Keratinocyte (primary cell): ENCODE data around the gene EME2. TPM values are rescaled to one million over a fixed set of nuclear protein-coding genes. Genes with fewer than 3 reads are reported as not detected.
"Not testable (repeated sequence)": the region's sequence is repeated elsewhere in the genome, so short reads cannot be mapped to it uniquely, and the experiment has no call there.

Source experiments
- DNase-seq: peaks from one replicate; pipeline ENCODE4 v3.0.0-alpha.2; 2011; ENCODE audit warnings: low read depth, missing footprints, low spot score
- FAIRE-seq: peaks from 2 replicates; lab custom pipeline; 2011; peaks lifted over from hg19 to GRCh38; lab: Jason Lieb, UNC
- H2AFZ ChIP-seq: 2 replicates; pipeline ENCODE4 v1.6.0; 2012; ENCODE audit warnings: low read length, control low read depth, inconsistent platforms; ENCODE audit not compliant: control insufficient read depth
- H3K27ac ChIP-seq: 2 replicates; pipeline ENCODE4 v1.5.1; 2011; ENCODE audit warnings: low read length; ENCODE audit not compliant: control insufficient read depth, insufficient read depth
- H3K27me3 ChIP-seq: 3 replicates; pipeline ENCODE4 v1.6.0; 2011; ENCODE audit warnings: low read length; ENCODE audit not compliant: control insufficient read depth, insufficient read depth; ENCODE audit errors: extremely low read depth
- H3K36me3 ChIP-seq, 2 experiments: 2 replicates in 1 of 2; 3 replicates in 1 of 2; pipeline ENCODE4 v1.5.1; 2011; ENCODE audit warnings: low read length in 2 of 2, mild to moderate bottlenecking in 1 of 2; ENCODE audit not compliant: control insufficient read depth in 2 of 2, insufficient read depth in 2 of 2; ENCODE audit errors: extremely low read depth in 1 of 2
- H3K4me1 ChIP-seq: 3 replicates; pipeline ENCODE4 v1.5.1; 2011; ENCODE audit warnings: low read length; ENCODE audit not compliant: control insufficient read depth, insufficient read depth; ENCODE audit errors: extremely low read depth
- H3K4me2 ChIP-seq: 3 replicates; pipeline ENCODE4 v1.6.0; 2011; ENCODE audit warnings: low read depth, low read length; ENCODE audit not compliant: control insufficient read depth, insufficient read depth; ENCODE audit errors: extremely low read depth
- H3K4me3 ChIP-seq, 3 experiments: fragments of 200-600 bp in 1 of 3; sonication (generic) in 1 of 3; 2 replicates in 2 of 3; 3 replicates in 1 of 3; pipeline ENCODE4 v1.5.1; 2011 to 2016; ENCODE audit warnings: low read length in 3 of 3, mild to moderate bottlenecking in 3 of 3, control low read depth in 2 of 3, inconsistent platforms in 1 of 3, low read depth in 1 of 3, mixed read lengths in 1 of 3, mixed run types in 1 of 3, moderate library complexity in 1 of 3; ENCODE audit not compliant: control insufficient read depth in 2 of 3, insufficient read depth in 2 of 3; ENCODE audit errors: extremely low read depth in 1 of 3
- H3K79me2 ChIP-seq: 2 replicates; pipeline ENCODE4 v1.6.0; 2012; ENCODE audit warnings: low read length; ENCODE audit not compliant: control insufficient read depth, insufficient read depth
- H3K9ac ChIP-seq: 3 replicates; pipeline ENCODE4 v1.6.0; 2011; ENCODE audit warnings: low read length; ENCODE audit not compliant: control insufficient read depth, insufficient read depth; ENCODE audit errors: extremely low read depth
- H3K9me1 ChIP-seq: 3 replicates; pipeline ENCODE4 v1.6.0; 2011; ENCODE audit warnings: low read length; ENCODE audit not compliant: control insufficient read depth, insufficient read depth; ENCODE audit errors: extremely low read depth
- H3K9me3 ChIP-seq: 2 replicates; pipeline ENCODE4 v1.5.1; 2012; ENCODE audit warnings: low read depth, low read length; ENCODE audit not compliant: control insufficient read depth
- H4K20me1 ChIP-seq: 3 replicates; pipeline ENCODE4 v1.6.0; 2011; ENCODE audit warnings: low read length; ENCODE audit not compliant: control insufficient read depth, insufficient read depth; ENCODE audit errors: extremely low read depth
- EZH2 ChIP-seq: IDR thresholded peaks from one replicate; pipeline ENCODE4 v1.6.1; 2012; ENCODE audit warnings: inconsistent platforms, mild to moderate bottlenecking, low read length, moderate library complexity
- dilution Hi-C: fragments of 300-500 bp; cut with MboI; formaldehyde crosslinking; loops from one replicate; pipeline ENCODE4 v1.7.0; 2020; ENCODE audit warnings: low sequenced_read_pairs; ENCODE audit not compliant: extremely low pct_ligation_motif_present
- polyA plus RNA-seq, 5 experiments: library from polyadenylated mRNA; depleted of rRNA in 3 of 5; stranded (reverse) in 3 of 5; stranded (forward) in 1 of 5; unstranded in 1 of 5; fragments of >200 nt; gene quantifications; 1 replicate in 1 of 5; 2 replicates in 3 of 5; 3 replicates in 1 of 5; pipeline versions ENCODE4 v1.2.1 to v1.2.3, GENCODE V29; 2011 to 2012; ENCODE audit warnings: missing spikeins in 2 of 5, low read depth in 1 of 5, low replicate concordance in 1 of 5
- TF ChIP-seq, protein P1 (sequence below), 3 experiments: IDR thresholded peaks in 1 of 3; conservative IDR thresholded peaks in 1 of 3; optimal IDR thresholded peaks in 1 of 3; 2 replicates in 2 of 3; 3 replicates in 1 of 3; pipeline versions ENCODE3 to v1.5.1; 2011; ENCODE audit warnings: low read length in 3 of 3, mild to moderate bottlenecking in 3 of 3, moderate library complexity in 2 of 3, control low read depth in 1 of 3, inconsistent platforms in 1 of 3; ENCODE audit not compliant: insufficient read depth in 2 of 3; ENCODE audit errors: extremely low read depth in 1 of 3

Gene EME2
- polyA plus RNA-seq, 1 donor (not counting 4 experiments of a cell fraction or from before 2014, with no cell fraction given), result 6.3 TPM

GRCh38 chr16:1731603-1732002, 41.0 kb upstream of the EME2 start:
- FAIRE-seq, result no peak
- no peak overlapping the region for H3K4me3 ChIP-seq
- H3K9me3 ChIP-seq, result peaks cover 13% of the 10 kb centered on the region
- no peak for DNase-seq
- no peak overlapping the region for H2AFZ ChIP-seq
- H3K27me3 ChIP-seq, result no peaks in the 10 kb centered on the region
- no peak overlapping the region for H3K4me2 ChIP-seq
- TF ChIP-seq EZH2, result no peak
- TF ChIP-seq, protein P1, sequence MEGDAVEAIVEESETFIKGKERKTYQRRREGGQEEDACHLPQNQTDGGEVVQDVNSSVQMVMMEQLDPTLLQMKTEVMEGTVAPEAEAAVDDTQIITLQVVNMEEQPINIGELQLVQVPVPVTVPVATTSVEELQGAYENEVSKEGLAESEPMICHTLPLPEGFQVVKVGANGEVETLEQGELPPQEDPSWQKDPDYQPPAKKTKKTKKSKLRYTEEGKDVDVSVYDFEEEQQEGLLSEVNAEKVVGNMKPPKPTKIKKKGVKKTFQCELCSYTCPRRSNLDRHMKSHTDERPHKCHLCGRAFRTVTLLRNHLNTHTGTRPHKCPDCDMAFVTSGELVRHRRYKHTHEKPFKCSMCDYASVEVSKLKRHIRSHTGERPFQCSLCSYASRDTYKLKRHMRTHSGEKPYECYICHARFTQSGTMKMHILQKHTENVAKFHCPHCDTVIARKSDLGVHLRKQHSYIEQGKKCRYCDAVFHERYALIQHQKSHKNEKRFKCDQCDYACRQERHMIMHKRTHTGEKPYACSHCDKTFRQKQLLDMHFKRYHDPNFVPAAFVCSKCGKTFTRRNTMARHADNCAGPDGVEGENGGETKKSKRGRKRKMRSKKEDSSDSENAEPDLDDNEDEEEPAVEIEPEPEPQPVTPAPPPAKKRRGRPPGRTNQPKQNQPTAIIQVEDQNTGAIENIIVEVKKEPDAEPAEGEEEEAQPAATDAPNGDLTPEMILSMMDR (optimal IDR thresholded peaks at IDR 0.05 in 1 of 3, IDR thresholded peaks at IDR 0.05 in 1 of 3, conservative IDR thresholded peaks at IDR 0.05 in 1 of 3; ENCODE audit: extremely low read depth in 1 of 3, insufficient read depth in 2 of 3, low read length in 3 of 3), result no peak
- dilution Hi-C loops, result no loop called here
- H3K27ac ChIP-seq, result no peak overlapping the region
- no peaks in the 10 kb centered on the region for H3K9me1 ChIP-seq
- H3K4me1 ChIP-seq, result no peaks in the 10 kb centered on the region
- peaks cover 19% of the 10 kb centered on the region for H3K79me2 ChIP-seq
- H3K36me3 ChIP-seq, result peaks cover 9 to 15% of the 10 kb centered on the region in 2 experiments
- peaks cover 2% of the 10 kb centered on the region for H4K20me1 ChIP-seq
- H3K9ac ChIP-seq, result no peak overlapping the region

GRCh38 chr16:1732071-1732470, 40.5 kb upstream of the EME2 start:
- FAIRE-seq (no peak), DNase-seq (no peak)
- Histone ChIP-seq H3K4me1 (no peaks in the 10 kb centered on the region), H2AFZ (no peak overlapping the region), H3K9me1 (no peaks in the 10 kb centered on the region), H3K4me3 (no peak overlapping the region), H3K36me3 (peaks cover 9 to 11% of the 10 kb centered on the region in 2 experiments), H3K27me3 (no peaks in the 10 kb centered on the region), H3K9me3 (peaks cover 18% of the 10 kb centered on the region), H3K79me2 (peaks cover 16% of the 10 kb centered on the region), H3K9ac (no peak overlapping the region), H3K4me2 (no peak overlapping the region), H4K20me1 (peaks cover 2% of the 10 kb centered on the region), H3K27ac (no peak overlapping the region)
- dilution Hi-C loops, result no loop called here
- no peak for TF ChIP-seq EZH2
- TF ChIP-seq, protein P1 (optimal IDR thresholded peaks at IDR 0.05 in 1 of 3, IDR thresholded peaks at IDR 0.05 in 1 of 3, conservative IDR thresholded peaks at IDR 0.05 in 1 of 3; ENCODE audit: extremely low read depth in 1 of 3, insufficient read depth in 2 of 3, low read length in 3 of 3), result no peak

DNA sequence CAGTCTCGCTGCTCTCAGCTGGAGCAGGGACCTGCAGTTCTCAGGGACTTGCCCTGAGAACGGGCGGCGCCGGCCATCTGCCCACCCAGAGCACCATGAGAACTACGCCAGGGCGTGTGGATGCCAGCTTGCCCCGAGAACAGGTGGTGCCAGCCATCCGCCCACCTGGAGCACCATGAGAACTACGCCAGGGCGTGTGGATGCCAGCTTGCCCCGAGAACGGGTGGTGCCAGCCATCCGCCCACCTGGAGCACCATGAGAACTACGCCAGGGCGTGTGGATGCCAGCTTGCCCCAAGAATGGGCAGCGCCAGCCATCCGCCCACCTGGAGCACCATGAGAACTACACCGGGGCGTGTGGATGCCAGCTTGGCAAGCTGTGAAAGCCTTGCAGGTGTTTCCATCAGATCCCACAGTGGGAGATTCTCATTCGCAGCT, 40.0 kb upstream of the EME2 start:
- H3K36me3 ChIP-seq, H3K27ac ChIP-seq, dilution Hi-C loops, FAIRE-seq, H3K9me1 ChIP-seq, H3K4me3 ChIP-seq, H2AFZ ChIP-seq, H3K27me3 ChIP-seq, H3K9ac ChIP-seq, H3K4me2 ChIP-seq, DNase-seq, H3K4me1 ChIP-seq, H4K20me1 ChIP-seq: not testable (repeated sequence)
- peaks cover 15% of the 10 kb centered on the region for H3K79me2 ChIP-seq
- peaks cover 23% of the 10 kb centered on the region for H3K9me3 ChIP-seq
